Measurements from ENCODE around the gene S1PR5.
"Not testable (repeated sequence)": the region's sequence is repeated elsewhere in the genome, so short reads cannot be mapped to it uniquely, and the experiment has no call there.

Gene S1PR5

DNA sequence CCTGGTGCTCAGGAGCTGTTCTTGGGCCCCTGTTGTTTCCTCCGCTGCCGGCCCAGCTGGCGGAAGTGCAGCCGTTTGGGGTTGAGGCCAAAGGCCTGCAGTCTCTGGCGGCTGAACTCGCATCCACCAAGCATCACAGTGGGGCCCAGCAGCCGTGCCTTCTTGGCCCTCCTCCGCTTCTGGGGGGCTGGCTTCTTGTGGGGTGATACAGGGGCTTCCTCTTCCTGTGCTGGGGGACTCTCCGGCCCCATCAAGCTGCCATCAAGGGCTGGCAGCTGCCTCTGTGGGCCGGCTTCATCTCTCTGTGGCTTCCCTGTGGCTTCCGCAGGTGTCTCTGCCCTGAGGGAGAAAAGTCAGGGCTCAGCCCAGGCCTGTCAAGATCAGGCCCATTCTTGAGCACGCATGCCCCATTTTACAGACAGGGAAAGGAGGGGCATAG lies 36.7 kb upstream of the S1PR5 start:
- TF ChIP-seq, protein P1, sequence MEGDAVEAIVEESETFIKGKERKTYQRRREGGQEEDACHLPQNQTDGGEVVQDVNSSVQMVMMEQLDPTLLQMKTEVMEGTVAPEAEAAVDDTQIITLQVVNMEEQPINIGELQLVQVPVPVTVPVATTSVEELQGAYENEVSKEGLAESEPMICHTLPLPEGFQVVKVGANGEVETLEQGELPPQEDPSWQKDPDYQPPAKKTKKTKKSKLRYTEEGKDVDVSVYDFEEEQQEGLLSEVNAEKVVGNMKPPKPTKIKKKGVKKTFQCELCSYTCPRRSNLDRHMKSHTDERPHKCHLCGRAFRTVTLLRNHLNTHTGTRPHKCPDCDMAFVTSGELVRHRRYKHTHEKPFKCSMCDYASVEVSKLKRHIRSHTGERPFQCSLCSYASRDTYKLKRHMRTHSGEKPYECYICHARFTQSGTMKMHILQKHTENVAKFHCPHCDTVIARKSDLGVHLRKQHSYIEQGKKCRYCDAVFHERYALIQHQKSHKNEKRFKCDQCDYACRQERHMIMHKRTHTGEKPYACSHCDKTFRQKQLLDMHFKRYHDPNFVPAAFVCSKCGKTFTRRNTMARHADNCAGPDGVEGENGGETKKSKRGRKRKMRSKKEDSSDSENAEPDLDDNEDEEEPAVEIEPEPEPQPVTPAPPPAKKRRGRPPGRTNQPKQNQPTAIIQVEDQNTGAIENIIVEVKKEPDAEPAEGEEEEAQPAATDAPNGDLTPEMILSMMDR (IDR thresholded peaks at IDR 0.05; ENCODE audit: insufficient read depth, low read length, missing control alignments): no peak
- ChIA-PET CTCF (interaction anchor here (1.1 to 1.7 kb wide), 4 partner anchors 13 to 90 kb away, joined by 4 to 5 read pairs (median 4); no protein-coding TSS in a partner anchor), POLR2A (no interaction called here)
- H3K4me3 ChIP-seq (ENCODE audit: low read depth, low read length): no peak overlapping the region
- DNase-seq (ENCODE audit: low read depth, low spot score): no peak

DNA sequence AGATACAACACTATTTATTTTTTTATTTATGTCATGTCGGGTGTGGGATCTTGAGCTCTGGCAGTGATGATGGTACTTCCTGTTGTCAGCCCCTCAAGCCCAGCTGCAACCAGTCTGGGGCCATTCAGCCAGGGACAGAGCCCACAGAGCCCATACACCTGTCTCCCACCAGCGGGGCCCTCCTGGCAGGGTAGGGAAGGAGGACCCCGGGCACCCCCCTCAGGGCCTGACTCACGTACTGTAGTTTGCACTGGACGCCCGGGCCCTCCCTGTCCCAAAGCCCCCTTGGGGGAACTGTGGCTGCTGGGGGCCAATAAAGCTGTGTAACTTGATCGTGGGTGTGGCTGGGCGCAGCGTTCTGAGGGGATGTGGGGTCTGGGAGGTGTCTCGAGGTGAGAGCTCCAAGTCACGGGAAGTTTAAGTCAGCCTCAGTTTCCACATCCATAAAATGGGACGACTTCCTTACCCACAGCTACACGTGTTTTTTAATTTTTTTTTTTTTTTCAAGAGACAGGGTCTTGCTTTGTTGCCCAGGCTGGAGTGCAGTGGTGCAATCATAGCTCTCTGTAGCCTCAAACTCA lies 35.9 kb upstream of the S1PR5 start:
- no peak for DNase-seq (ENCODE audit: low read depth, low spot score)
- no peak overlapping the region for H3K4me3 ChIP-seq (ENCODE audit: low read depth, low read length)
- POLR2A ChIA-PET: no interaction called here
- CTCF ChIA-PET: interaction anchor here (0.6 to 3.7 kb wide), 9 partner anchors 8 to 93 kb away, joined by 3 to 21 read pairs (median 3); no protein-coding TSS in a partner anchor
- TF ChIP-seq, protein P1 (IDR thresholded peaks at IDR 0.05; ENCODE audit: insufficient read depth, low read length, missing control alignments): no peak

DNA sequence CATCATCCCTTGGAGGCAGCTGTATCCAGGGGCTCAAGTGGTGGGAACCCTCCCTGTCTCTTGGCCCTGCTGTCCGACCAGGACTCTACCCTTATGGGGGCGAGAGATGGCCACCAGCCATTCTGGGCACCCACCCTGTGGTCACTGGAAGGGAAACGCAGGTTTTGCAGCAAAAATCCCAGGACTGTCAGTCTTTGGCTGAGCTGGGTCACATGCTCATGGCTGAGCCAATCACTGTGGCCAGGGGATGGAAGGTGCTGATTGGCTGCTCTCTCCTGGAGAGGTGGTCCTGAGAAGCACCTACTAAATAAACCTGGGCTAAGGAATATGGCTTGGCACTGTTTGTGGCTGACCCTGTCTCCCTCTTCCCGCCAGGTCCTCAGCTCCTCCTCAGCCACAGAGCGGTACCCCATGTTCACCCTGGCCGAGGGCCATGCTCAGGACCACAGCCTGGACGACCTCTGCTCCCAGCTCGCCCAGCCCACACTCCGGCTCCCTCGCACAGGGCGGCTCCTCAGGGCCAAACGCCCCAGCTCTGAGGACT lies 35.3 kb upstream of the S1PR5 start:
- TF ChIP-seq, protein P1 (IDR thresholded peaks at IDR 0.05; ENCODE audit: insufficient read depth, low read length, missing control alignments): no peak
- H3K4me3 ChIP-seq (ENCODE audit: low read depth, low read length): no peak overlapping the region
- ChIA-PET CTCF (interaction anchor here (0.6 to 3.7 kb wide), 13 partner anchors 9 to 148 kb away, joined by 3 to 21 read pairs (median 4); no protein-coding TSS in a partner anchor), POLR2A (no interaction called here)
- no peak for DNase-seq (ENCODE audit: low read depth, low spot score)

DNA sequence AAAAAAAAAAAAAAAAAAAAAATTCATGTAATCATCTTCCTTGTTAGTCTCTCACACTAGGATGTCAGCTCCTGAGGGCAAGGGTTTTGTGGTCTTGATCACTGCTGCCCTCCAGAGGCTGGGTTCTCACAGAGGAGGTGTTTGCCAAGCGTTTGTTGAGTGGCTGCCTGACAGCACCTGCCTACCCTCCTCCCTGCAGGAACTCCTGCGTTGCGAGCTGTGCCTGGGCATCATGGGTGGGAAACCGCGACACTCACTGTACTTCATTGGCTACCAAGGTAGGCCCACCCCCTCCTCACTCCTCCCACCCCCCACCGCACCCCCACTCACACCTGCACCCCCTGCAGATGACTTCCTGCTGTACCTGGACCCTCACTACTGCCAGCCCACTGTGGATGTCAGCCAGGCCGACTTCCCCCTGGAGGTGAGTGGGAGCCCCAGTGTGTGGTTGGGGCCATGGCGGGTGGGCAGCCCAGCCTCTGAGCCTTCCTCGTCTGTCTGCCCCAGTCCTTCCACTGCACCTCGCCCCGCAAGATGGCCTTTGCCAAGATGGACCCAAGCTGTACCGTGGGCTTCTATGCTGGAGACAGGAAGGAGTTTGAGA lies 34.6 kb upstream of the S1PR5 start:
- H3K4me3 ChIP-seq (ENCODE audit: low read depth, low read length): no peak overlapping the region

DNA sequence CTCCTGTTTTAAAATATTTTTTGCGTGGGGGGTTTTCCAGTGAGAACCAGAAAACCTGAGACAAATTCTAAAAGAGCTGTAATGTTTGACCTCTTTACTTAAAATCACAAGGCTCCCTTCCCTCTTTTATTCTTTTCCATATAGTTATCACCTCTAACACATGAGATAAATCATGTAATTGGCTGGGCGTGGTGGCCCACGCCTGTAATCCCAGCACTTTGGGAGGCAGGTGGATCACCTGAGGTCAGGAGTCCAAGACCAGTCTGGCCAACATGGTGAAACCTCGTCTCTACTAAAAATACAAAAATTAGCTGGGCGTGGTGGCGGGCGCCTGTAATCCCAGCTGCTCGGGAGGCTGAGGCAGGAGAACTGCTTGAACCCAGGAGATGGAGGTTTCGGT lies 33.8 kb upstream of the S1PR5 start:
- POLR2A ChIA-PET: interaction anchor here (0.6 kb wide), 1 partner anchor 16 kb away, joined by 5 read pairs; no protein-coding TSS in a partner anchor
- not testable (repeated sequence) for DNase-seq (ENCODE audit: low read depth, low spot score); H3K4me3 ChIP-seq (ENCODE audit: low read depth, low read length)
- CTCF ChIA-PET: interaction anchor here (1.0 to 3.7 kb wide), 5 partner anchors 11 to 67 kb away, joined by 3 to 21 read pairs (median 3); no protein-coding TSS in a partner anchor

More for the DNA sequence above, 34.6 kb upstream of the S1PR5 start:
- POLR2A ChIA-PET: interaction anchor here (0.6 kb wide), 1 partner anchor 17 kb away, joined by 5 read pairs; no protein-coding TSS in a partner anchor
- TF ChIP-seq, protein P1 (IDR thresholded peaks at IDR 0.05; ENCODE audit: insufficient read depth, low read length, missing control alignments): no peak
- CTCF ChIA-PET: interaction anchor here (0.6 to 3.7 kb wide), 10 partner anchors 9 to 147 kb away, joined by 3 to 21 read pairs (median 4); no protein-coding TSS in a partner anchor
- no peak for DNase-seq (ENCODE audit: low read depth, low spot score)

DNA sequence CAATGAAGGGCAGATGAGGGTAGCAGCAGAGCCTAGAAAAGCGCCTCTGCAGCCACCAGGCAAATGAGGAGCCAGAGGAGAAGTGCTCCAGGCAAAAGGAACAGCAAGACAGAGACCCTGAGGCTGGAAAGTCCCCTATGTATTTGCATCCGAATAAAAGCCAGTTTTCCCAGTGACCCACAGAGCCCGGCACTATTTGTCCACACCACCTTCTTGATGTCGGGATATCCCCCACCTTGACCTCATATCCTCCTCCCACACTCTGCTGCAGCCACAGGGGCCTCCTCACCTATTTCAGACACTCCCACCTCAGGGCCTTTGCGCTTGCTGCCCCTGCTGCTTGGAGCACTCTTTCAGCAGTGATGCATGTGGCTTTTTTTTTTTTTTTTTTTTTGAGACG lies 33.1 kb upstream of the S1PR5 start:
- ChIA-PET POLR2A (no interaction called here), CTCF (interaction anchor here (1.2 to 3.7 kb wide), 3 partner anchors 11 to 66 kb away, joined by 3 to 21 read pairs (median 14); no protein-coding TSS in a partner anchor)
- H3K4me3 ChIP-seq (ENCODE audit: low read depth, low read length): no peak overlapping the region
- no peak for DNase-seq (ENCODE audit: low read depth, low spot score)
- TF ChIP-seq, protein P1 (IDR thresholded peaks at IDR 0.05; ENCODE audit: insufficient read depth, low read length, missing control alignments): no peak

Data from AG04449 (cell line).